OCI-LY1 (cell line): ENCODE results near the gene ING3.

ENCODE experiments used
- H2AFZ ChIP-seq: fragments of 200-600 bp; sonication (generic), shearing (Covaris generic); 2 replicates; pipeline ENCODE4 v1.6.0; 2014; ENCODE audit warnings: antibody characterized with exemption, mild to moderate bottlenecking, low read length
- H3F3A ChIP-seq: fragments of 200-600 bp; sonication (generic), shearing (Covaris generic); 2 replicates; pipeline ENCODE4 v1.6.0; 2014; ENCODE audit warnings: mild to moderate bottlenecking, antibody characterized with exemption, low read length, moderate library complexity; ENCODE audit not compliant: insufficient read depth
- H3K27ac ChIP-seq: fragments of 200-600 bp; sonication (generic); 2 replicates; pipeline ENCODE4 v1.5.1; 2014; ENCODE audit warnings: low read length, mixed run types, mild to moderate bottlenecking, low read depth; ENCODE audit not compliant: poor library complexity, severe bottlenecking
- H3K27me3 ChIP-seq: fragments of 200-600 bp; sonication (generic); 2 replicates; pipeline ENCODE4 v1.6.0; 2014; ENCODE audit warnings: antibody characterized with exemption, mild to moderate bottlenecking, low read length, moderate library complexity; ENCODE audit not compliant: insufficient read depth
- H3K36me3 ChIP-seq: fragments of 200-600 bp; sonication (generic); 2 replicates; pipeline ENCODE4 v1.6.1; 2014; ENCODE audit warnings: mild to moderate bottlenecking, antibody characterized with exemption, low read length, moderate library complexity, mixed read lengths; ENCODE audit not compliant: insufficient read depth
- H3K4me1 ChIP-seq: fragments of 200-600 bp; sonication (generic); 2 replicates; pipeline ENCODE4 v1.5.1; 2014; ENCODE audit warnings: mild to moderate bottlenecking, low read length, moderate library complexity; ENCODE audit not compliant: insufficient read depth, severe bottlenecking
- H3K4me2 ChIP-seq: fragments of 200-600 bp; sonication (generic), shearing (Covaris generic); 2 replicates; pipeline ENCODE4 v1.6.1; 2014; ENCODE audit warnings: low read length
- H3K4me3 ChIP-seq: fragments of 200-600 bp; sonication (generic); 2 replicates; pipeline ENCODE4 v1.5.1; 2014; ENCODE audit warnings: low read length, low read depth, mild to moderate bottlenecking, mixed read lengths; ENCODE audit not compliant: poor library complexity, severe bottlenecking
- H3K79me2 ChIP-seq: fragments of 200-600 bp; shearing (Covaris generic); 2 replicates; pipeline ENCODE4 v1.6.1; 2016; ENCODE audit warnings: mixed run types, low read length, mixed read lengths; ENCODE audit not compliant: insufficient read depth
- H3K9ac ChIP-seq: fragments of 200-600 bp; sonication (generic), shearing (Covaris generic); 2 replicates; pipeline ENCODE4 v1.6.1; 2014; ENCODE audit warnings: mild to moderate bottlenecking, low read length, mixed read lengths
- H3K9me2 ChIP-seq: fragments of 200-600 bp; sonication (generic), shearing (Covaris generic); 2 replicates; pipeline ENCODE4 v1.6.1; 2014; ENCODE audit warnings: low read depth, mild to moderate bottlenecking, low read length, mixed read lengths
- H3K9me3 ChIP-seq: fragments of 200-600 bp; shearing (Covaris generic); 2 replicates; pipeline ENCODE4 v1.6.1; 2014; ENCODE audit warnings: low read length, mixed read lengths
- H4K20me1 ChIP-seq: fragments of 200-600 bp; sonication (generic), shearing (Covaris generic); 2 replicates; pipeline ENCODE4 v1.6.0; 2016; ENCODE audit warnings: mild to moderate bottlenecking, low read length; ENCODE audit not compliant: insufficient read depth
- EZH2 ChIP-seq: fragments of 200-600 bp; sonication (generic), shearing (Covaris generic); IDR thresholded peaks from 2 replicates; pipeline ENCODE4 v1.8.0; 2017; ENCODE audit warnings: borderline replicate concordance, mixed run types, mild to moderate bottlenecking, antibody characterized with exemption, low read length, moderate library complexity, mixed read lengths
- TF ChIP-seq, protein P1 (sequence below): fragments of 200-600 bp; sonication (generic), shearing (Covaris generic); IDR thresholded peaks from 2 replicates; pipeline ENCODE4 v1.5.1; 2017; ENCODE audit warnings: mild to moderate bottlenecking, antibody characterized with exemption, low read length, moderate library complexity, mixed read lengths

The ING3 gene

DNA sequence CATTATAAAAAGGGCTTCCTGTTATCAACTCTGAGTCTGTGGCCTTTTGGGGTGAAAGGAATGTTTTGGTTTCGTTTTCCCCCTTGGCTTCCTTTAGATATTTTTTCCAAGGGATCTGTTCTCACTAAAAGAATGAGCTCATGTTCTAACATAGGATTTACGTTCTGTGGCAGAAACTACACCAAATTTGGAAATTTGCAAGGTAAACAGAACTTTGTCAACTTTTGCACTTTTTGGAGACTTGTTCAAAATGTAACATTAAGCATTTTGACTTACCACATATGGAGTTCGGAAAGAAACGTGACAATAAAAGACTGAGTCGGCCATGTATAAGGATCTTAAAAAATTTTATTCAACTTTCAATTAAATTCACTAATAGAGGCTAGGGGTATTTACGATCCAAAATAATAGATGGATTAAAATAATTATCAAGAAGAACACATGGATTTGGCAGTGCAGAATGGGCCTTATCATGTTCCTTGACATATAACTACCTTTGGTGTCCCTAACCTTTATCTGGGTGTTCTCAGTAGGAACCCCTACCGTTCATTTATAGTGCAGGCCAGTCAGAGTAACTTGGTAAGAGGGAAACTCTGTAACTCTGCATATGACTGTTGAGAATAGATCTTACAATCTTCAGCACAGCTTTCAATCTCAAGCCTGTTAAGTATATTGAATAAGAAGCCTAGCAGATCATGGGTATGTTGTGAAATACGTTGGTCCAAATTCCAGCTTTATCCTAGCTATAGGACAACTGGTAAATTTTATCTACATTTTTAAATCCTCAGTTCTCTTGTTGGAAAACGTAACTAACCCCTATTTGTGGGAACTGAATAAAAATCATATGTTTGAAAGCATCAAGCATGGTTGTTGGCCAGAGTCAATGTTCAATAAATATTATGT lies 49.8 kb downstream of the ING3 start:
- H3K9ac ChIP-seq: no peak overlapping the region
- TF ChIP-seq, protein P1, sequence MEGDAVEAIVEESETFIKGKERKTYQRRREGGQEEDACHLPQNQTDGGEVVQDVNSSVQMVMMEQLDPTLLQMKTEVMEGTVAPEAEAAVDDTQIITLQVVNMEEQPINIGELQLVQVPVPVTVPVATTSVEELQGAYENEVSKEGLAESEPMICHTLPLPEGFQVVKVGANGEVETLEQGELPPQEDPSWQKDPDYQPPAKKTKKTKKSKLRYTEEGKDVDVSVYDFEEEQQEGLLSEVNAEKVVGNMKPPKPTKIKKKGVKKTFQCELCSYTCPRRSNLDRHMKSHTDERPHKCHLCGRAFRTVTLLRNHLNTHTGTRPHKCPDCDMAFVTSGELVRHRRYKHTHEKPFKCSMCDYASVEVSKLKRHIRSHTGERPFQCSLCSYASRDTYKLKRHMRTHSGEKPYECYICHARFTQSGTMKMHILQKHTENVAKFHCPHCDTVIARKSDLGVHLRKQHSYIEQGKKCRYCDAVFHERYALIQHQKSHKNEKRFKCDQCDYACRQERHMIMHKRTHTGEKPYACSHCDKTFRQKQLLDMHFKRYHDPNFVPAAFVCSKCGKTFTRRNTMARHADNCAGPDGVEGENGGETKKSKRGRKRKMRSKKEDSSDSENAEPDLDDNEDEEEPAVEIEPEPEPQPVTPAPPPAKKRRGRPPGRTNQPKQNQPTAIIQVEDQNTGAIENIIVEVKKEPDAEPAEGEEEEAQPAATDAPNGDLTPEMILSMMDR: no peak
- TF ChIP-seq EZH2: no peak

DNA sequence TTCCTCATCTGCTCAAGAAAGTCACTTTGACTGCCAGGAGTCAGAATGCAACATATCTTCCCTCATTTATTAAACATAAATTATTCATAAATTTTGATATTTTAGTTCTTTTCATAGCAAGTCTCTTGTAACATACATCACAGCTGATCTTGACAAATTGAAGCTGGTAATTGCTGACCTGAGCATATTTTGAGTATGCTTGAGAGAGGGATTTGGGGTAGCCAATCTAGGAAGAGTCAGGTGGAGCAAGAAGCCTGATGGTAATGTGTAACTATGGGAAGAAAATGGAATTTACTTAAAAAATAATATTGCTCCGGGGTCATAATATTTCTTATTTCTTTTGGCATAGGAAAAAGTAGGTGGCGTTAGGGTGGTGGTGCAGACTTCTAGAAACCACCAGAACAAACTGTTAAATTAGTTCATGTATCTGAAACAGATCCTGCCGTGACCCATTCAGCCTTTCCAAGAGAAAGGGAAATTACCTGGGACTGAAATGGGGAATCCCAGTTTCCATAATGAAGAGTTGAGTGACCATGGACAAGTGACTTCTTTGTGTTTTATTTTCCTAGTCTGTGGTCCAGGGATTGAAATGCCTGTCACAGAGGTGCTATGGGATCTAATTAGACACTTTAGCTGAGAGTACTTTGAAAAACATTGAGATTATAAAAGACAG lies 50.8 kb downstream of the ING3 start:
- H3K4me3 ChIP-seq: no peak overlapping the region
- H3K9me2 ChIP-seq: no peaks in the 10 kb centered on the region
- H3K4me2 ChIP-seq: no peak overlapping the region
- no peaks in the 10 kb centered on the region for H3K9me3 ChIP-seq
- no peak overlapping the region for H3K27ac ChIP-seq
- no peak overlapping the region for H3K9ac ChIP-seq
- no peaks in the 10 kb centered on the region for H3F3A ChIP-seq
- H3K27me3 ChIP-seq: no peaks in the 10 kb centered on the region
- no peak overlapping the region for H2AFZ ChIP-seq
- H3K36me3 ChIP-seq: no peaks in the 10 kb centered on the region
- peaks cover 8% of the 10 kb centered on the region for H3K4me1 ChIP-seq
- H4K20me1 ChIP-seq: no peaks in the 10 kb centered on the region
- H3K79me2 ChIP-seq: no peaks in the 10 kb centered on the region
- TF ChIP-seq, protein P1: no peak

More for the DNA sequence above, 49.8 kb downstream of the ING3 start:
- no peak overlapping the region for H3K4me2 ChIP-seq
- H3K79me2 ChIP-seq: no peaks in the 10 kb centered on the region
- no peak overlapping the region for H2AFZ ChIP-seq
- no peaks in the 10 kb centered on the region for H3K9me2 ChIP-seq
- H4K20me1 ChIP-seq: no peaks in the 10 kb centered on the region
- no peak overlapping the region for H3K4me3 ChIP-seq
- H3K4me1 ChIP-seq: peaks cover 17% of the 10 kb centered on the region
- no peaks in the 10 kb centered on the region for H3K27me3 ChIP-seq
- H3K27ac ChIP-seq: no peak overlapping the region
- no peaks in the 10 kb centered on the region for H3K36me3 ChIP-seq
- H3F3A ChIP-seq: no peaks in the 10 kb centered on the region
- H3K9me3 ChIP-seq: no peaks in the 10 kb centered on the region

DNA sequence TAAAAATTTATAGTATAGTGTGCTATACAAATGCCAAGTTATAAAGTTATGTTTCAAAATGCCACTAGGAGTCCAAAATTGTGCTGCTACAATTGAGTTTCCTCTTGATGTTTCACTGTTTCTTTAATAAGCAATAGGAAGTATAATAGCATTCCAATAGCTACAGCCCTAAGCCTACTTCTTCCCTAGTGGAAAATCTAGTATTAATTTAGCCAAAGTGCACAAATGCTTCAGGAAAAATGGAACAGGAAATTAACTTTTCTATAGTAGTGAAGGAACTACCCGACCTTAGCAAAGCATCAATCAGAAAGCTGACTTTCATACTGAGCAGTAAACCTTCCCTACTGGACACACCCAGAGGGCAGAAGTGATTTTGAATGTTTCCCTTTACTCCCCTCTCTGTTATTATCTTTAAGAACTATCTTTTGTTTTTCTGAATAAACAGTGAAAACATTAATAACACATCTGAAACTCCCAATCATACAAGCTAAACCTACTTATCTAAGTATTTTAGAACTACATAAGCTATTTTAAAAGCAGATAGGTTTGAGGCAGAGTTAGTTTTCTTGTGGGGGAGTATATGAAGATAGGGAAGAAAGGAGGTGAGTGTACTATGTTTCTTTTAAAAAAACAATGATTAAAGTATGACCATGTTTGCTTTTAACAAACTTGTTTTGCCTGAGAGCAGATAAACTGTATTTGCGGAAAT lies 51.6 kb downstream of the ING3 start:
- Histone ChIP-seq H3K27ac (no peak overlapping the region), H2AFZ (no peak overlapping the region), H4K20me1 (no peaks in the 10 kb centered on the region), H3K4me1 (no peaks in the 10 kb centered on the region), H3K9me2 (no peaks in the 10 kb centered on the region), H3K27me3 (no peaks in the 10 kb centered on the region), H3F3A (no peaks in the 10 kb centered on the region), H3K4me3 (no peak overlapping the region), H3K9ac (no peak overlapping the region), H3K9me3 (no peaks in the 10 kb centered on the region), H3K4me2 (no peak overlapping the region), H3K79me2 (no peaks in the 10 kb centered on the region), H3K36me3 (no peaks in the 10 kb centered on the region)
- no peak for TF ChIP-seq EZH2
- TF ChIP-seq, protein P1: no peak
